AG04449 (cell line): Measurements from ENCODE around the gene COTL1.
A peak's percentile ranks its signal among the peaks of the same experiment; 100 is the strongest.

Experiments used
- CTCF ChIA-PET: fragments of 350-600 bp; formaldehyde crosslinking; extraction: SDS; loops from one replicate; lab custom pipeline; 2021; ENCODE audit warnings: antibody characterized with exemption; lab: Yijun Ruan, JAX
- POLR2A ChIA-PET: fragments of 400-600, 350-600 bp; formaldehyde crosslinking; extraction: SDS; loops from one replicate; lab custom pipeline; 2020; ENCODE audit warnings: antibody characterized with exemption, inconsistent platforms; lab: Yijun Ruan, JAX
- DNase-seq: peaks from one replicate; pipeline ENCODE4 v3.0.0-alpha.2; 2010; ENCODE audit warnings: low read depth, low spot score
- H3K4me3 ChIP-seq: 2 replicates; pipeline ENCODE4 v1.5.1; 2011; ENCODE audit warnings: low read depth, mild to moderate bottlenecking, control low read depth, low read length
- CTCF ChIP-seq: IDR thresholded peaks from one replicate; pipeline ENCODE4 v1.5.1; 2011; ENCODE audit warnings: mild to moderate bottlenecking, moderate library complexity, low read length, control low read depth, inconsistent platforms; ENCODE audit not compliant: insufficient read depth; ENCODE audit errors: missing control alignments

The COTL1 gene

DNA sequence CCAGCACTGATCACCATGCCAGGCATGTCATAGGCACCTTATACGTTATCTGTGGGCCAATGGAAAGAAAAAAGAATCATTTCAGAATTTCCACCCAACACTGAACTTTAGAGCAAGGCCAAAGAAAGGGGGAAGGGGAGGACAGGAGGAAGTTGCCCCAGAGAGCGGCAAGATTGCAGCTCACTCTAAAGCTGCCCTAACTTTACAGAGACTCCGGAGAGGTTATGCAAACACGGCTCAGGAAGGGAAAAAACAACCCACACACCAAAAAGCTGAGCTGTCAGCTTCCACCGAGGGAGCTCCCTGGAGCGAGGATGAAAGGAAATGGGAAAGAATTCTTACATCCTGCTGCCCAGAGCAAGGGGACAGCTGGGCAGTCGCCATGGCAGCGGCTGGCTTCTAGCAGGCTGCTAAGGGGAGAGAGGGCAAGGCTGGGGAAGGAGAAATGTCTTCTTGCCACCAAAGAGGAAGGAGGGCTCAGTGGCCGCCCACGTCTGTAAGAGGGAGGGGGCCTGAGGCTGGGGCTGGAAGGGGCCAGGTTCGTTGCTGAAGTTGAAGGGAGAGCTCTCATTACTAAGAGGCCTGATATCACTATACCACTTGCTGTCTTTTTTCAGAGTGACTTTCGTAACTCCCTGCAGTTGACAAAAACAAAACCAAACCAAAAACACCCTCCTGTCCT lies 18.2 kb downstream of the COTL1 start:
- peak overlapping the region; percentile 31 for H3K4me3 ChIP-seq
- ChIA-PET CTCF (interaction anchor here (1.1 to 5.5 kb wide), 5 partner anchors 9 to 93 kb away, joined by 3 to 24 read pairs (median 5); partner anchors contain the start of gene COTL1), POLR2A (interaction anchor here (0.5 to 4.9 kb wide), 5 partner anchors 10 to 1060 kb away, joined by 3 to 61 read pairs (median 4); partner anchors contain the start of gene COTL1)
- peak; percentile 47 for DNase-seq
- no peak for TF ChIP-seq CTCF

DNA sequence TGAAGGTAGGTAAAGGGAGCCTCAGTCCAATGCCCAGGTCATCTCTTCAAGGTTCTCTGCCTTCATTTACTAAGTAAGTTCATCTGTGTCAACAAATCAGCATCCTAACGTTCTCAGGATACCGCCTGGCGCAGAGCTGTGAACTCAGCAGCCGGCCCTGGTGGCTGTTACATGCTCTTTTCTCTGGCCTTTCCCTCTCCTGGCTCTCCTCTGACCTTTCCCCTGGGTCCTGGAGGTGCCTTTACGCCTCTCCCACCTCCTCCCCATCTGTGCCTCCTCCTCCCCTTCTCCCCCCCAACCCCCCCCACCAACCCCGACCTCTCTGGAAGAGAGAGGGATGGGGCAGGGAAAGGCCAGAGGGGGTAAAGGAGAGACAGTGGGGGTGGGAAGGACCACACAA lies 19.5 kb downstream of the COTL1 start:
- no peak overlapping the region for H3K4me3 ChIP-seq
- POLR2A ChIA-PET, result no interaction called here
- no peak for DNase-seq
- TF ChIP-seq CTCF, result no peak
- CTCF ChIA-PET, result interaction anchor here (1.1 to 5.5 kb wide), 4 partner anchors 18 to 93 kb away, joined by 4 to 24 read pairs (median 8); partner anchors contain the start of gene MEAK7

GRCh38 chr16:84597931-84598351 lies 19.9 kb downstream of the COTL1 start:
- ChIA-PET CTCF (interaction anchor here (0.8 to 5.5 kb wide), 5 partner anchors 12 to 93 kb away, joined by 4 to 24 read pairs (median 5); partner anchors contain the start of gene MEAK7), POLR2A (interaction anchor here (0.6 kb wide), 1 partner anchor 18 kb away, joined by 3 read pairs; no protein-coding TSS in a partner anchor)
- no peak for DNase-seq
- TF ChIP-seq CTCF, result no peak
- H3K4me3 ChIP-seq, result no peak overlapping the region

DNA sequence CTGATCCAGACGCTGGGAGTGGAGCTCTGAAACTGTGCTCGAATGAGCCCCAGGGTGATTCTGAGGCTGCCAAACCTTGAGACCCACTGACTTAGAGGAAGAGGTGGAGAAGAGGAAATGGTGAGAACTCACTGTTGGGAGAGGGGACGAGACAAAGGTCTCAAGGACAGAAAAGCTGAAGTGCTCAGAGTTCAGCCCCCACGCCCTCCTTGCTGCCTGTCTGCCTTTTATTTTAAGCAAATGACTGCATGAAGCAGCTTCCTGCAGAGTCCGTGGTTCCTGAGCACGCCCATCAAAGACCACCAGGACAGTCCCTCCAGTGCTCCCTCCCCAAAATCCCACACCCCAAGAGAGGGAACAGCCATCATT lies 20.4 kb downstream of the COTL1 start:
- ChIA-PET CTCF (interaction anchor here (0.8 to 5.5 kb wide), 6 partner anchors 11 to 93 kb away, joined by 3 to 24 read pairs (median 5); partner anchors contain the start of gene MEAK7), POLR2A (interaction anchor here (0.6 kb wide), 1 partner anchor 18 kb away, joined by 3 read pairs; no protein-coding TSS in a partner anchor)
- H3K4me3 ChIP-seq, result no peak overlapping the region
- DNase-seq, result no peak
- TF ChIP-seq CTCF, result no peak

DNA sequence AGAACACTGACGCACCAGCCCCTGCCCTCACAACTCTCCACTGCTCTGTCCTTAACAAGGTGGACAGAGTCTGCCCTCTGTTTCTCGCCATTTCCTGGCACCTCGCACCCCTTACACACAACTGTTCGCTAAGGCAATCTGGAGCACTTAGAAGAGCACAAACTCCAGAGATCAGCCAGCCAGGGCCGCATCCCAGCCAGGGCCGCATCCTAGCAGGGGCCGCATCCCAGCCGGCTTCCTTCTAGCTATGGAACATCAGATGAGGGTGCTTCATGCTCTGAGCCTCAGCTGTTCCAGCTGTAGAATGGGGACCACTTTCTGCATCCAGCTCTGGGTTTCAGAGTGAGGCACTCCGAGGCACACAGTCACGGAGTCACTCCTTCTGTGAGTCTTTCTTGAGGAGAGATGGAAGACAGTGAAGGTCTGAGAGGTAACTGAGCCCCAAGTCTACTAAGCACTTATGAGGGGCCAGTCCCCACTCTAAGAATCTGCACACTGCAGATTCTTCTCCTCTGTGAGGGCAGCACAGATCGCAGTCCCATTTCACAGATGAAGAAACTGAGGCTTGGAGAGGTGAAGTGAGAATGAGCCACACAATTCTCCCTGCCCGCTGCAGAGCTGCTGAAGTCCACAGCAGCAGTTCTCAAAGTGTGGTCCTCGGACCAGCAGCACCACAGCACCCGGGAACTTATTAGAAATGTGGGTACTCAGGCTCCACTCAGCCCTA lies 20.9 kb downstream of the COTL1 start:
- no peak overlapping the region for H3K4me3 ChIP-seq
- ChIA-PET POLR2A (interaction anchor here (0.6 kb wide), 2 partner anchors 19 to 110 kb away, joined by 3 read pairs; no protein-coding TSS in a partner anchor), CTCF (interaction anchor here (0.8 to 5.5 kb wide), 6 partner anchors 11 to 92 kb away, joined by 3 to 24 read pairs (median 5); partner anchors contain the start of gene MEAK7)
- no peak for DNase-seq
- TF ChIP-seq CTCF, result no peak
